ENCODE data around the gene CSAD.

The CSAD gene, protein sequence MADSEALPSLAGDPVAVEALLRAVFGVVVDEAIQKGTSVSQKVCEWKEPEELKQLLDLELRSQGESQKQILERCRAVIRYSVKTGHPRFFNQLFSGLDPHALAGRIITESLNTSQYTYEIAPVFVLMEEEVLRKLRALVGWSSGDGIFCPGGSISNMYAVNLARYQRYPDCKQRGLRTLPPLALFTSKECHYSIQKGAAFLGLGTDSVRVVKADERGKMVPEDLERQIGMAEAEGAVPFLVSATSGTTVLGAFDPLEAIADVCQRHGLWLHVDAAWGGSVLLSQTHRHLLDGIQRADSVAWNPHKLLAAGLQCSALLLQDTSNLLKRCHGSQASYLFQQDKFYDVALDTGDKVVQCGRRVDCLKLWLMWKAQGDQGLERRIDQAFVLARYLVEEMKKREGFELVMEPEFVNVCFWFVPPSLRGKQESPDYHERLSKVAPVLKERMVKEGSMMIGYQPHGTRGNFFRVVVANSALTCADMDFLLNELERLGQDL

DNA sequence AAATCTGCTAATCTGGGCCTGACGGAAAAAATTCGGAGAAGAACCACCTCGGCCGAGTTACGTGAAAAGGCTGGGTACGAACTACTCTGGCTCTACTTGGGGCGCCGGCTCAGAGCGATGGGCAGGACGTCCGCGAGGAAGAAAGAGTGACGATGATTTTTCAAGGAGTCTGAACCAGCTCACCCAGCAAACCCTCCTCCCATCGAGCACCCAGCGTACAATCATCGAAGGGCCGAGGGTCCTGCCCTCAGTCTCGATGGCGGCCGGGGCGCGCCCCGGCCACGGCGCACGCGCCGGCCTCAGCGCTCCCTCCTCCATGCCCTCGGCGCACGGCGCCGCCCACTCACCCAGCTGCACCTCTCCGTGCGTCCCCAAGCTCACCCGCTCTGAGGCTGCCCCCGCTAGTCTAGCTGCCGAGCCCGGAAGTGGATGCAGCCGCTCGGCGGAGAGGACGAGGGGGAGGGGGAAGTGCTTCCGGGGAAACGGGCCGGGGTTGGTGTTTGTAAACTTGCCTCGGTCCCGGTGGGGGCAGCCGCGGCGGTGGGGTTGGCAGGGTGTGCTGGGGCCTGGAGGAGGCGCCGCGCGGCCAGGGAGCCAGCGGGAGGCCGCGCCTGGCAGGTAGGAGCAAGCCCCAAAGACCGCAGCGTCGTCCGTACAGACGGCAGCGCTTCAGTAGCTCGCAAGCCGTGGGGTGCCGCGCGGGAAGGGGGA, at the start of gene CSAD, which contains the start of gene ZNF740:
TSS of gene CSAD (minus strand) at position 706 of the 711 bp plus-strand sequence. CDS start 7,455 bp downstream, outside the sequence.
TSS of gene ZNF740 (plus strand) at position 503 of the 711 bp plus-strand sequence. CDS start 1,262 bp downstream, outside the sequence.
- Mint-ChIP-seq H3K9me3 (no peaks in the 10 kb centered on the region), H3K4me1 (peaks cover 63% of the 10 kb centered on the region)

DNA sequence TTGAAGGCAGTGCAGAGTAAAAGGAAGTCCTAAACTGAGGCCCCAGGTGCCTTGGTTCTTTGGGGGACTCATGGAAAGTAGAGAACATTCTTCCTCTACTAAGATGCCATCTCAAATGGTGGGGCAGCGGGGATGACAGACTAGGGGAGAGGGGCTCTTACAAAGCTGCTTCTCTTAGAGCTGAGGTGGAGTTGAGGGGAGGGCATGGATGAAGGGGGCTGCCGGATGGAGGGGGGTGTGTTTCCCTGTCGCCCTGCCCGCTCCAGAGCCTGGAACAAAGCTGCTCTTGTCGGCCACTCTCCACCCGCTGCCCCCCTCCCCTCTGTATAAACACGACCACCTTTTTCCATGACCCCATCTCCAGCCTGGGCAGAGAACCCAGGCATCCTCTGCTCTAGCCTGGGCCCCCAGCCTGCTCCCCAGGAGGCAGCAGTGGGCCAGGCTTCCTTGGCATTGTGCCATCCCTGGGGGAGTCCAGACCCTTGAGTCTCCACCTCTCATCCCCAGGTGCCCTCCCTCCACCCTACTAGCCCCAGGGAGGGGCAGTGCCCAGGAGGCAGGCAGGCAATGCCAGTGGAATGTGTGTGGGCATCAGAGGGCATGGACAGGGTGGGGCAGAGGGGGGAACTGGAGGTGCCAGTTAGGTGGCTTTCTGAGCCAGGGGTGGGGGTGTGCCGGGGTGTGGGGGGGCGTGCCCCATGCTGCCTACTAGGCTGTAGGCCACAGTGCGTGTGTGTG, 49.6 kb upstream of the CSAD start:
- ATAC-seq (no peak), DNase-seq (no peak)
- Mint-ChIP-seq H3K27me3 (no peaks in the 10 kb centered on the region), H3K4me3 (peak overlapping the region in 1 of 2 donors; percentile 72), H3K27ac (peak overlapping the region; percentile 44 to 57), H3K9me3 (no peaks in the 10 kb centered on the region), H3K4me1 (peaks cover 91% of the 10 kb centered on the region)

More for the DNA sequence above, at the start of gene CSAD, which contains the start of gene ZNF740:
- H3K27ac Mint-ChIP-seq = peak within 1 kb of the TSS; percentile 96
- peak; percentile 98 for ATAC-seq
- H3K27me3 Mint-ChIP-seq = no peaks in the 10 kb centered on the region
- peak within 1 kb of the TSS; percentile 91 to 94 for H3K4me3 Mint-ChIP-seq
- DNase-seq = peak; percentile 96 to 98

DNA sequence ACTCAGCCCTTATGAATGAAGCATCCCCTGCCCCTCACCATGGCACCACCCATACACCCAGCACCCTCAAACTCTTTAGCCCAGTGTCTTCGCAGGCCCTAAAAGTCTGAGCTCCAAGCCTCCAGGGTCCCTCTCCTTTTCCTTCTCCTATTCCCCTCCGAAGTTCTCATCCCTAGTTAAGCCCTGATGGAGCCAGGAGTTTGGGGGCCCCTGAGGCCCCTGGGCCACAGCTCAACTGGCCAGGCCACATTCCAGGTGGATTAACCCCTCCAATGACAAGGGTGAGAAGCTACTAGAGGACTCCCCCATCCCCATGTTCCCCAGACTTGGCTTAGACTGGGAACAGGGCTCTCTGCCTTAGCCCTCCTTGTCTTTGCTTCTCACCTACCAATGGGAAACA, 48.7 kb upstream of the CSAD start:
- Mint-ChIP-seq H3K9me3 (no peaks in the 10 kb centered on the region), H3K4me3 (peak overlapping the region in 1 of 2 donors; percentile 26), H3K27ac (no peak overlapping the region), H3K27me3 (no peaks in the 10 kb centered on the region), H3K4me1 (peaks cover 92% of the 10 kb centered on the region)
- no peak for DNase-seq
- ATAC-seq = no peak

DNA sequence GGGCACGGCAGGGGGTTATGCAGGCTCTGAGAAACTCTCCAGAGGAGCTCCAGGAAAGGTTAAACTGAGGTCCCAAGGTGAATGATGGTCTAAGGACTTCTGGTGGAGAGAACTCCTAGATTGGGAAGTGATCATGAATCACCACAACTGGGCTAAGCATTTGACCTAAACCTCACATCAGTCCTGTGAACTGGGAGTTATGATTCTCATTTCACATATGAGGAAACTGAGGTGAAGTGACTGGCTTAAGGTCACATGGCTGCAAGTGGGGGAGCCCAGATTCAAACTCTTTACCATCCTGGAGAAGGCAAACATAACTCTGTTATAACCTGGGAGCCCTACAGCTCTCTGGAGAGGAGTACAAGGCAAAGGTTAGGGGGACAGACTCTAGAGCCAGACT, 47.1 kb upstream of the CSAD start:
- Mint-ChIP-seq H3K4me1 (peaks cover 92% of the 10 kb centered on the region), H3K27me3 (no peaks in the 10 kb centered on the region)
- DNase-seq = no peak

DNA sequence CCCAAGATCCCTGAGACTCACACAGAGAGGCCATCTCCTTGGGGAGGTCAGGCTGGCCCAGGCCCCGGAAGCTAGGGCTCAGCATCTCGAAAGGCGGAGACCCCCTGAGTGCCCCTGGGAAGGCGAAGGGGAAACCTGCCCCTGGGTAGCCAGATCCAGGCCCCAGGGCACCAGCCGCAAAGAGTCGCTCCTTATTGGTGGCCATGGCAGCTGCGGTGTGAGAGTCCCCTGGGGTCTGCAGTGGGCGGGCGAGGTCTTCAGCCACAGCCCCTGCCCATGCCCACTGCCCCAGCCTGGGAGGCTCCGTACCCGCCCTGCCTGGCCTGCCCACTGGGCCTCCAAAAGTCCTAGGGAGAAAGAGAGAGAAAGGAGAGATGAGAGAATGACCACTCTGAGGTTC, 46.6 kb upstream of the CSAD start:
- Mint-ChIP-seq H3K27ac (no peak overlapping the region), H3K4me1 (peaks cover 92% of the 10 kb centered on the region), H3K27me3 (no peaks in the 10 kb centered on the region), H3K9me3 (no peaks in the 10 kb centered on the region), H3K4me3 (no peak overlapping the region)
- no peak for ATAC-seq
- no peak for DNase-seq

More for the DNA sequence above, 47.1 kb upstream of the CSAD start:
- H3K27ac Mint-ChIP-seq = no peak overlapping the region
- no peaks in the 10 kb centered on the region for H3K9me3 Mint-ChIP-seq
- ATAC-seq = no peak
- no peak overlapping the region for H3K4me3 Mint-ChIP-seq

DNA sequence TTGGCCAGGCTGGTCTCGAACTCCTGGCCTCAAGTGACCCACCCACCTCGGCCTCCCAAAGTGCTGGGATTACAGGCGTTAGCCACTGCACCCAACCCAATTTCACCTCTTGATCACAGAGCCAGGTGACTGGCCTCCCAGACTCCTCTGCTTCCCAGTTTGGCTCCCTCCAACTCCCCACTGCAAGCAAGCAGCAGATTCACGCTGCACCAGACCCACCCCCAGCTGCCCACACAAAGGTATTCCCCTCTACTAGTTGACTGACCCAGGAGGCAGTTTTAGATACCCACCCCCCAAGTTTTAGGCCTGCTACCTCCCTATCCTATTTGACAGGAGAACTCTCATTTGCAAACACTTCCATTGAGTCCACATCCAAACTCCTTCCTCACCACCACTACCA, 46.1 kb upstream of the CSAD start:
- H3K4me3 Mint-ChIP-seq = no peak overlapping the region
- H3K9me3 Mint-ChIP-seq = no peaks in the 10 kb centered on the region
- no peaks in the 10 kb centered on the region for H3K27me3 Mint-ChIP-seq
- DNase-seq (no peak), ATAC-seq (no peak)
- no peak overlapping the region for H3K27ac Mint-ChIP-seq
- H3K4me1 Mint-ChIP-seq = peaks cover 97% of the 10 kb centered on the region

DNA sequence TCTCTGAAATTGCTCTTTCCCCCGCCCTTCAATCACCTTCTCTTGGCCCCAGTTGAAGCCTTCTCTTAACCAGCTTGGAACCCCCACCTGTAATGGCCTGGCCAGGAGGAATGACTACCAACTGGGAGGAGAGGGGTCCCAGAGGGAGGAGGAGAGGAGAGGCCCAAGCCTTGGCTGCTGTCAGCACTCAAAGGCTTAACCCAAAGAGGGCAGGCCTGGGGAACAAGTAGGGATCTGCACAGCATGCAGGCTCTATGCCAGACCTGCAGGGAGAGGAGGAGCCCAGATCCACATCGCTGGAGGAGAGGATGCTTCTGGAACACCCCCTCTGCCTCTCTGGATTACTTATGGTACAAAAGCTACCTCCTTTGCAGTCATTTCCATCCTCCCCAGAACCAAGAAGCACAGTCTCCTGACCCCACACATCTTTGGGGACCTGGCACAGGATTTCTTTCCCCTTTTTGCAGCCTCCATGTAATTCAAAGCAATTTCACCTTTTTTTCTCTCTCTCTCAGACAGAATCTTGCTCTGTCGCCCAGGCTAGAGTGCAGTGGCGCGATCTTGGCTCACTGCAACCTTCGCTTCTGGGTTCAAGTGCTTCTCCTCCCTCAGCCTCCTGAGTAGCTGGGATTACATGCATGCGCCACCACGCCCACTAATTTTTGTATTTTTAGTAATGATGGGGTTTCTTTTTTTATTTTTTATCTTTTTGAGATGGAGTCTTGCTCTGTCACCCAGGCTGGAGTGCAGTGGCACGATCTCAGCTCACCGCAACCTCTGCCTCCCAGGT, 45.1 kb upstream of the CSAD start:
- Mint-ChIP-seq H3K4me3 (peak overlapping the region in 1 of 2 donors; percentile 5), H3K27ac (no peak overlapping the region)

DNA sequence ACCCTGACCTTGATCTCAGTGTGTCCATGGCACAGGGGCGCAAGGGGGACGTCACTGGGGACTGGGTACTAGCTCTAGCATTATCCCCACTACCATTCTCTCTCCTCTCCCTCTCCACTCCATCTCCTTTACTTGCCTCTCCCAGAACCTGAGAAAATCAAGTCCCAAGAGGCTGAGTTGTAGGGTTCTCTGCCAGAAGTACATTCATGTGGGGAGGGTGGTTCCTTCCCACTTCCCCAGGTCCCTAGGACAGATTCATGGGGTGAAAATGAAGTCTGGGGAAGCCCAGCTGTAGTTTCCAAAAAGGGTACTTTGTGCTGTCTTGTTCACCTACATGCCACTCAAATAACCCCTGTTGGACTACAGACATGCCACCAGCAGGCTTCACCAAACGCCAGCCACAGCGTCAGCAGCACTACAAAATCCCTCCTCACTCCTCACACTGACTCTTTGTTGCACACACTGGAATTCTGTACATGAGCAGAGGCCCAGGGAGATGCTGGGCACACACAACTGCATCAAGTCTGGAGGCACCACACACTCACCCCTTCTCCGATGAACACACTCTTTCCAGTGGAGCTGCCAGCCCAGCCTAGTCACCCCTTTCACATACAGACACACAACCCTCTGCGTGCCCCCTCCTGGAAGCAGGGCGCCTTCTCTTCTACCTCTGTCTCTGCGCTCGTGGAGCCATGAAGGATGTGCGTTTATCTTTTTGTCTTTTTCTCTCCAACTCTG, 44.3 kb upstream of the CSAD start:
- ATAC-seq = no peak

More for the DNA sequence above, 45.1 kb upstream of the CSAD start:
- ATAC-seq (no peak), DNase-seq (no peak)
- H3K27me3 Mint-ChIP-seq = no peaks in the 10 kb centered on the region
- no peaks in the 10 kb centered on the region for H3K9me3 Mint-ChIP-seq
- H3K4me1 Mint-ChIP-seq = peaks cover 89% of the 10 kb centered on the region

DNA sequence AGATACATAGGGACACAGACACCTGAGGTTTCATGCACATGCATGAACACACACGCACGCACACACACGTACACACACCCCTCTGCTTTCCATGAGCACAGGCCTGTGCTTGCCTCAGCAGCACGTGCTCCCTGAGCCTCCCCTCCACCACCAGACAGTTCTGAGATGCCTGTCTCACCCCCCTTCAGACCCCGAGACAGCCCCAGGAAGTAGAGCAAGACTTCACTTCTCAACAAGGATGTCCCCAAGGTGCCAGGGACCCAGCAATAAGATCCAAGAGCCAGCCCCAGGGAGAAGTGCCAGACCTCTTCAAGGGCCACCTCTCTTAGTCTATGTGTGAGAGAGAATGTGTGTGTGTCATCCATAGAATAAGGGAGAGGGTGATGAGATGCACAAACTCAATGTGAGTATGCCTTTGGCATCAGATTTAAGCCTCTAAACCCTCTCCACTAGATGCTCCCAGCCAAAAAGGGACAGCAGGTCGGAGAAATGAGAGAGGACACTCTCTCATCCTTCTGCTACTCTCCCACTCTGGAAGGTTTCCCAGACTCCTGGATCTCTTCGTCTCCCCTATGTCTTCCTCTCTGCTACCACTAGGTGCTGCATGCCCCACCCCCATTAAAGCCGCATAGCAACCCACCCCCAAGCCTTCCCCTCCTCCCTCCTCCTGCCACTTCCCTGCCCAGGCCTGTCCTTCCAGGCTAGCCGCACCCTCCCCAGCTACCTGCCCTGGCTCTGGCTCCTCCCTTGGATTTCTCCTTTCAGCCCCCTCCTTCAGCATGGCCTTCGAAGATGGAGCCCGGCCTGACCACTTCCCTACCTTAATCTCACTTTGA, 43.6 kb upstream of the CSAD start:
- ATAC-seq (no peak), DNase-seq (no peak)
- peaks cover 77% of the 10 kb centered on the region for H3K4me1 Mint-ChIP-seq
- H3K27ac Mint-ChIP-seq = peak overlapping the region; percentile 84 to 93
- H3K27me3 Mint-ChIP-seq = no peaks in the 10 kb centered on the region
- H3K9me3 Mint-ChIP-seq = no peaks in the 10 kb centered on the region
- H3K4me3 Mint-ChIP-seq = peak overlapping the region; percentile 80 to 89

More for the DNA sequence above, 44.3 kb upstream of the CSAD start:
- Mint-ChIP-seq H3K27me3 (no peaks in the 10 kb centered on the region), H3K4me1 (peaks cover 81% of the 10 kb centered on the region), H3K4me3 (peak overlapping the region; percentile 3 to 14), H3K9me3 (no peaks in the 10 kb centered on the region), H3K27ac (peak overlapping the region in 1 of 2 donors; percentile 34)
- no peak for DNase-seq

DNA sequence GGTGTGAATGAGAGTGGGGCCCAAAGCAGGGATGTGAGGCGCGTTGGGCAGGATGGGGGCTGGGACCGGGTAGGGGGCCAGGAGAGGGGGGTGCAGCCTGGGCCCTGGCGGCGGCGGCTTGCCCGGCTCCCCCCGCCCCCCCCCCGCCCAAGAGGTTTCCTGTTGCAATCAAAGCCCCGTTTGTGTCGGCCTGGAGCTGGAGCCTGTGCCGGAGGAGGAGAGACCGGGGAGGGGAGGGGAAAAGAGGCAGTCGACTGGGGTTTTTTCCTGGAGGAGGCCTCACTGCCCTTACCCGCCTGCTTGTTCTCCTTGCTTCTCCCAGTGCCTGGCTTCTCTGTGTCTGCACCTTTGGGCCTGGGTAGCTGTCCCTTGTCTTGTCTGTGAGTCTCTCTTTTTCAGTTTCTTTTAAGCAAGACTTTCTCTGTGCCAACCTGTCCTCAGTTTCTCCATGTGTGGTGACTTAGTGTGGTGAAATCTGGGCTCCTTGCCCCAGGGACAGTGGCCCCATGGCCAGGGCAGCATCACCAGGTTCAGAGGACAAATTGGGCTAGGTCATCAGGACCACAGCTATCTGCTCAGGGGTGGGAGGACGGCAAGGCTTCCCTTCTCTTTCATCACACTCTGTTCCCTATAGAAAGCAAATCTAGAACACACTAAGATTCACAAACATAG, 42.8 kb upstream of the CSAD start:
- H3K27me3 Mint-ChIP-seq = no peaks in the 10 kb centered on the region
- peak overlapping the region; percentile 86 to 93 for H3K27ac Mint-ChIP-seq
- peak overlapping the region; percentile 80 to 89 for H3K4me3 Mint-ChIP-seq
- no peaks in the 10 kb centered on the region for H3K9me3 Mint-ChIP-seq
- ATAC-seq = no peak
- DNase-seq = no peak
- peaks cover 77% of the 10 kb centered on the region for H3K4me1 Mint-ChIP-seq

DNA sequence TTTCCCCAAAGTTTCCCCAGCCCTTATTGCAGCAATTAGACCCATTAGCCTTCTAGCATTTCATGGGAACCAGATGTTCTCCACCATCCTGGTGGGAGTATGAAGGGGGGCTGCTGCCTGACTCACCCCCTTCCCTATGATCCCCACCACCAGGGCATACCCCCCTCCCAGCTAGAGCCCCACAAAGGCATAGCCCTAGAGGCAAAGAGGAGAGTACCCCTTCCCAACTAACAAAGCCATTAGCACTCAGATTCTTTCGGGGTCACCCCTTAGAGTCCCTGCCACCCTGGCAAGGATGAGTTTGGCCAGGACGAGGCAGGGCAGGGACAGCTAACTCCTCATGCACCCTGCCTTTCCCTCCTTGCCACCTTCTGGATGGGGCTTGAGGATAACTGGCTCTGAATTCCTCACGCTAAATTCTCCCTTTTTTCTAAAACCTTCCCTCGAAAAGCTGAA, 42.1 kb upstream of the CSAD start:
- H3K4me3 Mint-ChIP-seq = peak overlapping the region; percentile 80 to 89
- DNase-seq (no peak), ATAC-seq (no peak)
- peak overlapping the region; percentile 86 to 91 for H3K27ac Mint-ChIP-seq
- no peaks in the 10 kb centered on the region for H3K9me3 Mint-ChIP-seq
- peaks cover 77% of the 10 kb centered on the region for H3K4me1 Mint-ChIP-seq
- H3K27me3 Mint-ChIP-seq = no peaks in the 10 kb centered on the region

DNA sequence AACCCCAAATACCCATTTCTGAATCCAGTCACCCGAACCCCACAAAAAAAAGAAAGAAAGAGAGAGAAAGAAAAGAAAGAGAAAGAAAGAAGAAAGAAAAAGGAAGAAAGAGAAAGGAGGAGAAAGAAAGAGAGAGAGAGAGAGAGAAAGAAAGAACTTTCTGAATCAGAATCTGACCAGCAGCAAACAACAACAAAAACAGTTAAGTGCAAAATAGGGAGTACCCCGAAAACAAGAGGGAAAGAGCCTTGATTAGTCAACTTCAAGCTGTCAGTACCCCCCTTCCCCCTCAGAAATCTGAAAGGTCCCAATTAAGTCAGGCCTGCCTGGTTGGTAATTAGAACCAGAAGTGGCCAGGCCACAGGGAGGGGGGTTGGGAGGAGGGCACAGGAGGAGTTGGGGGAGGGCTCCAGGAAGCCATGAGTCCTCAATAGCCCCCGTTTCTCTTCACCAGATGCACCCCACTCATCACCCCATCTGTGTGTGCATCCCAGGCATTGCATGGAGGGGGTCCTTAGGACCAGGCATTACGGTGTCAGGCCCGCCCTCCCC, 41.5 kb upstream of the CSAD start:
- H3K4me3 Mint-ChIP-seq = peak overlapping the region; percentile 80 to 89
- H3K4me1 Mint-ChIP-seq = peaks cover 77% of the 10 kb centered on the region
- H3K27me3 Mint-ChIP-seq = no peaks in the 10 kb centered on the region
- peak overlapping the region; percentile 96 for H3K27ac Mint-ChIP-seq
- ATAC-seq = no peak
- H3K9me3 Mint-ChIP-seq = no peaks in the 10 kb centered on the region
- no peak for DNase-seq
